Muscle of back (tissue), 11 donors: ENCODE results near the gene FHOD3. TPM values are rescaled to one million over a fixed set of nuclear protein-coding genes. Genes with fewer than 3 reads are reported as not detected.
A peak's percentile ranks its signal among the peaks of the same experiment; 100 is the strongest.
"Not testable (repeated sequence)": the region's sequence is repeated elsewhere in the genome, so short reads cannot be mapped to it uniquely, and the experiment has no call there.

Experiments used
- DNase-seq, 3 donors: peaks; one replicate each; pipeline versions ENCODE4 v3.0.0 to v3.0.0-alpha.2; 2013
- polyA plus RNA-seq, 10 donors: library from polyadenylated mRNA; unstranded; fragments of 120-200 nt; gene quantifications; one replicate each; pipeline ENCODE4 v1.2.1, GENCODE V29; 2013; ENCODE audit not compliant: insufficient read length in 10 of 10

The FHOD3 gene
- polyA plus RNA-seq, 10 donors, result 18.0 to 41.0 (median 31.1) TPM

- no peak for DNase-seq
Measured at GRCh38 chr18:36702401-36703013, 405.0 kb downstream of the FHOD3 start.

- DNase-seq, result no peak
Measured at GRCh38 chr18:36704156-36704555, 406.6 kb downstream of the FHOD3 start.

- DNase-seq, result peak in 1 of 3 donors; percentile 21
Measured at GRCh38 chr18:36706134-36706881, 408.8 kb downstream of the FHOD3 start.

- DNase-seq, result no peak
Measured at GRCh38 chr18:36708366-36708765, 410.9 kb downstream of the FHOD3 start.

GRCh38 chr18:36709315-36709714 is 411.8 kb downstream of the FHOD3 start:
- DNase-seq, result no peak

DNA sequence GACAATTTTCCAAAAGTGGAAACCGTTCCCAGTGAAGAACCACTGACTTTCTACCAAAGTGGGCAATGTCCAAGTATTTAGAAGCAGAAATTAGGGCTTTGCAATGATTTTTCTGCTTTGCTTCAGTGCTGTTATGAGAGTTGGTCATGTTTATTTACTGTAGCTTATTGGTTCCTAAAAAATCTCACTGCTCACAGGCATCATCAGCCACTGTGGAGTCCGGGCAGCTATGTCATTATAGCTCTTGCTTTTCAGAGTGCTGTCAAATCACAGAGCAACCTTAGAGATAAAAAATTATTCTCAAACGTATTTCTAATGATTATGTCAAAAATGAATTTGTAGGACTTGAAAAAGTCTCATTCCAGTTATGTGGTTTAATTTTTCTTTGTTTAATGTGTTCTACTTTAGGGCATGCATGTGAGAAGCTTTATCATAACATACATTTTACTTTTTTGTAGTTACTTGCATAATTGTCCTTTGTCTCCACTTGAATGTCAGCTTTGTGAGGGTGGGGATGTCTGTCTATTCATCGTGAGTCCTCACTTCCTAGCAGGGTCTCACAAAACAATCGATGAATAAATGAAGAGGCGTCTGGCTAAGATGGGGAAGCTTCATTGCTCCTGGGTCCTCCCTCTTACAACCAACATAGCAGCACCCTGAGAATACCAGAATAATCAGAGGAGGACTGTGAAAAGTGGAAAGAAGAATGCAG is 413.7 kb downstream of the FHOD3 start:
- DNase-seq, result no peak

- DNase-seq, result peak in 1 of 3 donors; percentile 54
Measured at GRCh38 chr18:36711813-36712444, 414.4 kb downstream of the FHOD3 start.

GRCh38 chr18:36714476-36714875 is 417.0 kb downstream of the FHOD3 start:
- DNase-seq, result no peak

DNA sequence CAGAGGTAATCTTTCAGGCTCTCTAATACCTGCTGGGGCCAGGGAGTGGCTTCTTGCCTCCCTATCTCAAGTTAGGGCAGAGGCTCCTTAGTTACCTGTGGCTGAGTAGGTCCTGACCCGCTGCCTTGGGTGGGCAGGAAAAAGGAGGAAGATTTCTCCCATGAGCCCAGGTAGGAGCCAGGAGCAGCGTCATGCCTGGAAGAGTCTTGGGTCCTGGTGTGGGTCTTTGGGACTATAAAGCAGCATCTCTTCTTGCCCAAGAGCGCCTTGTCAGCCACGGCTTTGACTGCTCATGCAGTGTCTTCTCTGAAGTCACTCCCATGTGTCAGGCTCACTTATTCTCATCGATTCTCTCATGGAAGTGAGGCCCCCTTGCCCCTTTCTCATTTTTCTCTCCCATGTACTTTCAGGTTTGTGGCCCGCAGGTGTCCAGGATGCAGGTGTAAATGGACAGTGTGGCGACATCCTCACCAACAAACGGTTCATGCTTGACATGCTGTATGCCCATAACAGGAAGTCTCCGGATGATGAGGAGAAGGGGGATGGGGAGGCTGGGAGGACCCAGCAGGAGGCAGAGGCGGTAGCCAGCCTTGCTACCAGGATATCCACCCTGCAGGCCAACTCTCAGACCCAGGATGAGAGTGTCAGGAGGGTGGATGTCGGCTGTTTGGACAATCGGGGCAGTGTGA is 420.1 kb downstream of the FHOD3 start:
- DNase-seq, result no peak

DNA sequence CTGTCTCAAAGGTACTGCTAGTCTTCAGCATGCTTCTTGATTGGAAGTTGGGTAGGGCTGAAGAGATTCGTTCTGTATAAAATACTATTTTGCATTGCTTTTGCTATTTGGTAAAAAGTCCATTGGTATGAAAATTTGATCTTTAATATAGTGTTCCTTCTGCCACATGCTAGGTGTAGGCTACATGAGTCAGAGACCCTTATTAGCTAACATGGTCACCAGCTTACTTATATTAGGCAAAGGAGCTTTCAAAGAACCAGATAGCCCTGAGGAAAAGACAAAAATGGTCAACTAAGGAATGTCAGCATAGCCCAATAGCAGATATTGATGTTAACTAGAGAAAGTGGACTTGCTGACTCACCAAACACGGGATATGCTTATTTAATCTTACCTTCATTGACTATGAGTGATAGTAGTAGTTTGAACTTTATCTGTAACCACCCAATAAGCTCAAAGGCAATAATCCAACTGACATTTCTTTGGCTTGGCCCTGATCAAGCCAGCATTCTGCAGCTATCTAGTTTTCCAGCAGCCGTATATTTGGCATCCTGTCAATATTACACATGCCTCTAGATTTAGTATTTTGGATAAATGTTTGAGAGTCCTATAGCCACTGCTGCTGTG is 421.3 kb downstream of the FHOD3 start:
- no peak for DNase-seq

DNA sequence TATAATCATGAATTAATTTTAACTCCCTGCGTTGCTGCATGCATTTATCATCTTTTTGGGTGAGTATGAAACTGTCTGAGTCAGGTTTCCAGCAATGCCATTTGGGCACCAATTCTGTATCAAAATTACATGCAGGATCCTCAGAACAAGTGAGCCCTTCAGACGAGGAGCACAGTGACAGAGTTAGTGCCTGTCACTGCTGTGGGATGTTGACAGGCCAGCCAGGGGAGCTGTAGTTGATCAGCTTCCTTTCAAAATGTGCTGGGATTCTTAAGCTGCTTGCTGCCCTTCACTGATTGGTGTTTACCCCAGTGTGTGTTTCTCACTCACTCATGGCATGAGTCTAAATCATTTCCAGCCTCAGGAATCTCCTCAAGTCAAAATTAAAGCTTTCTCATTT is 422.1 kb downstream of the FHOD3 start:
- DNase-seq, result no peak

DNA sequence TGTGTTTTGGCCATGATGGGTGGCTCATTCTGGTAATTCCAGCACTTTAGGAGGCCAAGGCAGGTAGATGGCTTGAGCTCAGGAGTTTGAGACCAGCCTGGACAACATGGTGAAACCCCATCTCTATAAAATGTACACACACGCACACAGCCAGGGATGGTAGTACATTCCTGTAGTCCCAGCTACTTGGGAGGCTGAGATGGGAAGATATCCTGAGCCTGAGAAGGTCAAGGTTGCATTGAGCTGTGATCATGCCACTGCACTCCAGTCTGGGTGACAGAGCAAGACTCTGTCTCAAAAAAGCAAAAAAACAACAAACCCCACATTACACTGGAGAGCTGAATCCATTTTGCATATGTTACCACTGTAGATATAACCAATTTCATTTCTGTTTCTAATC is 423.8 kb downstream of the FHOD3 start:
- DNase-seq, result not testable (repeated sequence)

DNA sequence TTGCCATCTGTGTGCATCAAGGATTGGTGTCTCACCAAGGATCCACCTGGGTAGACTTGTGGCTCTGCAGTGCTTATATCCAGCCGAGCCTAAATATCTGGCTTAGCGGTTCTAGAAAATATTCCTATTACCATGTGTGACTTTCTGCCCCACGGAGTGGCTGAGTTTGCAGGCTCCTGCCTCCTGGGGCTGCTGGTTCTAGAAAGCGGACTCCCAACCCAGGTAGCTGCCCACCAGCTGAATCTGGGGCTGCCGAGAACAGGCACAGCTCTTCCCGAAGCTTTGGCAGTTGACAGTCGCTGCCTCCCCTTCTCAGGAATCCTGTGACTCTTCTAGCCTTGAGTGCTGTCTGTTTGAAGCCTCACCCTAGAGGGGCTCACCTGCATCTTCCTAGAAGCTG is 426.7 kb downstream of the FHOD3 start:
- no peak for DNase-seq

GRCh38 chr18:36724591-36725001 is 427.1 kb downstream of the FHOD3 start:
- DNase-seq, result peak in 2 of 3 donors; percentile 67 to 73

GRCh38 chr18:36728345-36728744 is 430.8 kb downstream of the FHOD3 start:
- no peak for DNase-seq

DNA sequence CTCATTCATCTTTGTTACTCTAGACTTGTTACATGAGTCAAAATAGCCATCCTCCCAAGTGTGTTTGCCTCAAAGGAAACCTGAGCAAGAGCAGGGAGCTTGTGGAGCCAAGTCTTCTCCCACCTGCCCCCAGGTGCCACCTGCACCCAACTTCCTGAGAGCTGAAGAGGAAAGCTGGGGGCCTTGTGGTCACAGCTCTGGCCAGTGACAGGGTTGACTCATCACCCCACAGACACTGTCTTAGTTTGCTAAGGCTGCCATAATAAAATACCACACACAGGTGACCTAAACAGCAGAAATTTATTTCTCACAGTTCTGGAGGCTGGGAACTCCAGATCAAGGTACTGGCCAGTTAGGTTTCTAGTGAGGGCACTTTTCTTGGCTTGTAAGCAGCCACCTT is 431.7 kb downstream of the FHOD3 start:
- no peak for DNase-seq

GRCh38 chr18:36732264-36732663 is 434.8 kb downstream of the FHOD3 start:
- no peak for DNase-seq

- no peak for DNase-seq
Measured at GRCh38 chr18:36733150-36733549, 435.6 kb downstream of the FHOD3 start.

GRCh38 chr18:36734596-36734995 is 437.1 kb downstream of the FHOD3 start:
- no peak for DNase-seq

DNA sequence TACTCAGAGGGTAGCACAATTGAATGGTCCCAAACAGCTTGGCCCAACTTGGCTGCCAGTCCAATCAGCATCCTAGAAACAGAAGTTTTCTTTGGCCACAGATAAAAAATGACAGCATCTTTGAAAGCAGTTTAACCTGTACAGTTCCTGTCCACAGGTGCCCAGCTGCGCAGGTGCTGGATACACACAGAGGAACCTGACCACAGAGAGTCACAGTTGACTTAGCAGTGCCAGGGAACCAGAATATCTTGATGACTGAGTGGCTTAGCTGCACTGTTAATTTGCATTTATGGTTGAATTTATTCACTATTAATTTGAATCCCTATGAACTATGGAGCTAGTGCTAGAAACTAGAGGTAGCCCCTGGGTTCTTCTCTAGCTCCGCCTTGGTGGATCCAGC is 437.6 kb downstream of the FHOD3 start:
- no peak for DNase-seq

GRCh38 chr18:36736094-36736493 is 438.6 kb downstream of the FHOD3 start:
- no peak for DNase-seq
